Panc1 (cell line): ENCODE results near the gene OOSP4B.

Experiments used
- POLR2AphosphoS5 ChIP-seq: IDR thresholded peaks from 2 replicates; pipeline ENCODE4 v1.6.1; 2012; ENCODE audit warnings: mild to moderate bottlenecking, low read depth, low read length, moderate library complexity
- REST ChIP-seq, 2 experiments: IDR thresholded peaks; 2 replicates each; pipeline ENCODE4 v1.6.1; 2011 to 2012; ENCODE audit warnings: low read depth in 2 of 2, control low read depth in 1 of 2, low read length in 1 of 2, mild to moderate bottlenecking in 1 of 2, moderate library complexity in 1 of 2; ENCODE audit not compliant: insufficient read depth in 1 of 2
- TCF7L2 ChIP-seq: IDR thresholded peaks from 2 replicates; pipeline ENCODE4 v1.6.1; 2011; ENCODE audit warnings: mild to moderate bottlenecking, low read depth, low read length, inconsistent platforms
- TF ChIP-seq, protein P1 (sequence below): fragments of 450-650 bp; IDR thresholded peaks from 2 replicates; pipeline ENCODE4 v1.5.1; 2017; ENCODE audit warnings: mild to moderate bottlenecking

GRCh38 chr11:60029015-60029632, 12.1 kb downstream of the OOSP4B start:
- TF ChIP-seq, protein P1, sequence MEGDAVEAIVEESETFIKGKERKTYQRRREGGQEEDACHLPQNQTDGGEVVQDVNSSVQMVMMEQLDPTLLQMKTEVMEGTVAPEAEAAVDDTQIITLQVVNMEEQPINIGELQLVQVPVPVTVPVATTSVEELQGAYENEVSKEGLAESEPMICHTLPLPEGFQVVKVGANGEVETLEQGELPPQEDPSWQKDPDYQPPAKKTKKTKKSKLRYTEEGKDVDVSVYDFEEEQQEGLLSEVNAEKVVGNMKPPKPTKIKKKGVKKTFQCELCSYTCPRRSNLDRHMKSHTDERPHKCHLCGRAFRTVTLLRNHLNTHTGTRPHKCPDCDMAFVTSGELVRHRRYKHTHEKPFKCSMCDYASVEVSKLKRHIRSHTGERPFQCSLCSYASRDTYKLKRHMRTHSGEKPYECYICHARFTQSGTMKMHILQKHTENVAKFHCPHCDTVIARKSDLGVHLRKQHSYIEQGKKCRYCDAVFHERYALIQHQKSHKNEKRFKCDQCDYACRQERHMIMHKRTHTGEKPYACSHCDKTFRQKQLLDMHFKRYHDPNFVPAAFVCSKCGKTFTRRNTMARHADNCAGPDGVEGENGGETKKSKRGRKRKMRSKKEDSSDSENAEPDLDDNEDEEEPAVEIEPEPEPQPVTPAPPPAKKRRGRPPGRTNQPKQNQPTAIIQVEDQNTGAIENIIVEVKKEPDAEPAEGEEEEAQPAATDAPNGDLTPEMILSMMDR = no peak
- TF ChIP-seq POLR2AphosphoS5 (no peak), TCF7L2 (no peak), REST (IDR thresholded peaks at IDR 0.05; ENCODE audit: insufficient read depth in 1 of 2, low read depth in 2 of 2, low read length in 1 of 2) (no peak)
